Natural killer cell (primary cell): ENCODE measurements around the gene LIN9. TPM values are rescaled to one million over a fixed set of nuclear protein-coding genes. Genes with fewer than 3 reads are reported as not detected.

Source experiments
- ATAC-seq, 3 donors: fragments of 150-1000 bp in 2 of 3; fragments of 200-7000 bp in 1 of 3; cut with Tn5 transposase; 1 replicate in 1 of 3; 2 replicates in 2 of 3; pipeline ENCODE4 v1.10.0; 2021; ENCODE audit warnings: mild to moderate bottlenecking in 2 of 3, moderate library complexity in 2 of 3
- DNase-seq, 2 donors: peaks; one replicate each; pipeline versions ENCODE4 v3.0.0 to v3.0.0-alpha.2; 2013 to 2021; ENCODE audit warnings: mixed read lengths in 1 of 2
- H3K27ac ChIP-seq: one replicate; pipeline ENCODE4 v1.5.1; 2013; ENCODE audit warnings: mild to moderate bottlenecking, low read length
- H3K27me3 ChIP-seq: one replicate; pipeline ENCODE4 v1.6.1; 2013; ENCODE audit warnings: low read length; ENCODE audit not compliant: control insufficient read depth, insufficient read depth
- H3K36me3 ChIP-seq: one replicate; pipeline ENCODE4 v1.6.1; 2013; ENCODE audit warnings: low read length; ENCODE audit not compliant: control insufficient read depth, insufficient read depth
- H3K4me1 ChIP-seq: one replicate; pipeline ENCODE4 v1.6.1; 2013; ENCODE audit warnings: low read length; ENCODE audit not compliant: control insufficient read depth, insufficient read depth
- H3K4me3 ChIP-seq: one replicate; pipeline ENCODE4 v1.5.1; 2013; ENCODE audit warnings: low read length
- H3K9me3 ChIP-seq: one replicate; pipeline ENCODE4 v1.6.1; 2013; ENCODE audit warnings: low read length; ENCODE audit not compliant: control insufficient read depth, insufficient read depth
- H3K27ac Mint-ChIP-seq, 2 donors: one replicate each; pipeline ENCODE4 v1.8.0; 2022; ENCODE audit warnings: mild to moderate bottlenecking in 2 of 2, mixed read lengths in 2 of 2, moderate library complexity in 1 of 2
- H3K27me3 Mint-ChIP-seq, 2 donors: one replicate each; pipeline ENCODE4 v1.8.0; 2022; ENCODE audit warnings: low read depth in 2 of 2, mixed read lengths in 2 of 2
- H3K36me3 Mint-ChIP-seq: one replicate; pipeline ENCODE4 v1.8.0; 2022; ENCODE audit warnings: mixed read lengths
- H3K4me1 Mint-ChIP-seq, 2 donors: one replicate each; pipeline ENCODE4 v1.8.0; 2022; ENCODE audit warnings: mixed read lengths in 2 of 2
- H3K4me3 Mint-ChIP-seq: one replicate; pipeline ENCODE4 v1.8.0; 2022; ENCODE audit warnings: mild to moderate bottlenecking, moderate library complexity, mixed read lengths
- H3K9me3 Mint-ChIP-seq, 2 donors: one replicate each; pipeline ENCODE4 v1.8.0; 2022; ENCODE audit warnings: mixed read lengths in 2 of 2
- CTCF ChIP-seq: fragments of 200-600 bp; IDR thresholded peaks from one replicate; pipeline ENCODE4 v1.8.0; 2022; ENCODE audit warnings: antibody characterized with exemption
- WGBS: methylation state at CpG from one replicate; pipeline ENCODE4 v1.1.7; 2013; ENCODE audit warnings: missing lambda C conversion rate; ENCODE audit not compliant: insufficient coverage; 5-methylcytosine and 5-hydroxymethylcytosine counted together
- intact Hi-C: fragments of 100-400 bp; cut with micrococcal nuclease; formaldehyde crosslinking; loops from one replicate; pipeline ENCODE4 v1.14.2; 2022
- total RNA-seq, 4 donors: library from RNA; stranded (reverse); fragments of 120-200 nt in 1 of 4; gene quantifications; one replicate each; pipeline versions ENCODE4 v1.2.3 to v1.2.4, GENCODE V29; 2013 to 2022

Gene LIN9
- total RNA-seq, 3 donors from 2014 or later (not counting 1 experiment from before 2014, with no cell fraction given): 1.3 to 2.9 (median 2.4) TPM

- WGBS: 95% methylated on average over 10 of the region's 10 CpGs
- H3K36me3 ChIP-seq: peaks cover 22% of the 10 kb centered on the region
- no peaks in the 10 kb centered on the region for H3K27me3 ChIP-seq
- Mint-ChIP-seq H3K4me1 (no peaks in the 10 kb centered on the region), H3K27me3 (peaks cover 0 to 3% of the 10 kb centered on the region in 2 donors), H3K36me3 (no peaks in the 10 kb centered on the region), H3K4me3 (no peak overlapping the region), H3K9me3 (no peaks in the 10 kb centered on the region), H3K27ac (no peak overlapping the region)
- no peak for TF ChIP-seq CTCF
- H3K27ac ChIP-seq: no peak overlapping the region
- ATAC-seq (no peak), DNase-seq (no peak)
- H3K9me3 ChIP-seq: no peaks in the 10 kb centered on the region
- no peaks in the 10 kb centered on the region for H3K4me1 ChIP-seq
- no peak overlapping the region for H3K4me3 ChIP-seq
- intact Hi-C loops: no loop called here
These were observed 46.1 kb upstream of the LIN9 start for GRCh38 chr1:226355016-226355415.

GRCh38 chr1:226353698-226354525 is 44.9 kb upstream of the LIN9 start:
- intact Hi-C loops: no loop called here
- Mint-ChIP-seq H3K9me3 (no peaks in the 10 kb centered on the region), H3K27ac (no peak overlapping the region), H3K36me3 (no peaks in the 10 kb centered on the region), H3K4me1 (no peaks in the 10 kb centered on the region), H3K27me3 (peaks cover 0 to 4% of the 10 kb centered on the region in 2 donors), H3K4me3 (no peak overlapping the region)
- no peak for DNase-seq
- 72% methylated on average over 15 of the region's 15 CpGs for WGBS
- Histone ChIP-seq H3K9me3 (no peaks in the 10 kb centered on the region), H3K4me3 (no peak overlapping the region), H3K27ac (no peak overlapping the region), H3K36me3 (peaks cover 13% of the 10 kb centered on the region), H3K27me3 (no peaks in the 10 kb centered on the region), H3K4me1 (peaks cover 3% of the 10 kb centered on the region)
- no peak for TF ChIP-seq CTCF
- no peak for ATAC-seq

- ATAC-seq: no peak
- no peaks in the 10 kb centered on the region for H3K9me3 ChIP-seq
- H3K27ac ChIP-seq: no peak overlapping the region
- no peak for TF ChIP-seq CTCF
- H3K4me1 Mint-ChIP-seq: no peaks in the 10 kb centered on the region
- no peaks in the 10 kb centered on the region for H3K9me3 Mint-ChIP-seq
- H3K4me3 ChIP-seq: no peak overlapping the region
- peaks cover 3% of the 10 kb centered on the region for H3K4me1 ChIP-seq
- H3K36me3 ChIP-seq: no peaks in the 10 kb centered on the region
- intact Hi-C loops: no loop called here
- no peak overlapping the region for H3K4me3 Mint-ChIP-seq
- H3K27ac Mint-ChIP-seq: no peak overlapping the region
- H3K27me3 ChIP-seq: no peaks in the 10 kb centered on the region
- peaks cover 0 to 4% of the 10 kb centered on the region in 2 donors for H3K27me3 Mint-ChIP-seq
- no peak for DNase-seq
- WGBS: 95% methylated on average over 3 of the region's 3 CpGs
- H3K36me3 Mint-ChIP-seq: no peaks in the 10 kb centered on the region
These were observed 42.7 kb upstream of the LIN9 start for GRCh38 chr1:226351709-226352108.

- H3K4me1 Mint-ChIP-seq: no peaks in the 10 kb centered on the region
- no peak for TF ChIP-seq CTCF
- Histone ChIP-seq H3K4me1 (peaks cover 3% of the 10 kb centered on the region), H3K9me3 (no peaks in the 10 kb centered on the region), H3K27ac (no peak overlapping the region), H3K4me3 (no peak overlapping the region), H3K27me3 (no peaks in the 10 kb centered on the region), H3K36me3 (no peaks in the 10 kb centered on the region)
- intact Hi-C loops: no loop called here
- no peak for DNase-seq
- H3K9me3 Mint-ChIP-seq: no peaks in the 10 kb centered on the region
- ATAC-seq: no peak
- H3K4me3 Mint-ChIP-seq: no peak overlapping the region
- peaks cover 0 to 4% of the 10 kb centered on the region in 2 donors for H3K27me3 Mint-ChIP-seq
- no peaks in the 10 kb centered on the region for H3K36me3 Mint-ChIP-seq
- H3K27ac Mint-ChIP-seq: no peak overlapping the region
- 44% methylated on average over 9 of the region's 9 CpGs for WGBS
These were observed 41.5 kb upstream of the LIN9 start for GRCh38 chr1:226350519-226350865.
